PC-3 (cell line): ENCODE results near the gene UBE2U. TPM values are rescaled to one million over a fixed set of nuclear protein-coding genes. Genes with fewer than 3 reads are reported as not detected.

ENCODE experiments used
- ATAC-seq: fragments of 200-7000 bp; cut with Tn5 transposase; 2 replicates; pipeline ENCODE4 v1.9.1; 2020; ENCODE audit warnings: mild to moderate bottlenecking, moderate library complexity
- BruUV-seq: library from RNA; stranded (reverse); fragments of 400-500 nt; replicated peaks from 2 replicates; lab custom pipeline; 2021; lab: Mats Ljungman, UMichigan
- CTCF ChIA-PET: fragments of 300-600 bp; sonication (Branson Sonifier 250); formaldehyde crosslinking; loops from one replicate; lab custom pipeline; 2022; ENCODE audit warnings: antibody characterized with exemption; lab: Charles Lee
- POLR2A ChIA-PET: fragments of 300-600 bp; sonication (Branson Sonifier 250); formaldehyde crosslinking; loops from one replicate; lab custom pipeline; 2022; ENCODE audit warnings: antibody characterized with exemption; ENCODE audit not compliant: unreplicated experiment; lab: Charles Lee
- DNase-seq: peaks from one replicate; pipeline ENCODE4 v3.0.0-alpha.2; 2015
- H2AFZ ChIP-seq: fragments of 300-600 bp; sonication (generic); 2 replicates; pipeline ENCODE4 v1.6.0; 2016; ENCODE audit warnings: antibody characterized with exemption, low read length
- H3F3A ChIP-seq: fragments of 300-600 bp; sonication (generic); one replicate; pipeline ENCODE4 v1.6.0; 2017; ENCODE audit warnings: antibody characterized with exemption, low read length, control low read depth, mild to moderate bottlenecking; ENCODE audit not compliant: unreplicated experiment
- H3K27ac ChIP-seq: fragments of 300-600 bp; sonication (generic); 2 replicates; pipeline ENCODE4 v1.5.1; 2016; ENCODE audit warnings: mild to moderate bottlenecking, low read length
- H3K27me3 ChIP-seq: fragments of 300-600 bp; sonication (generic); 2 replicates; pipeline ENCODE4 v1.6.1; 2016; ENCODE audit warnings: low read length, mixed read lengths
- H3K36me3 ChIP-seq: fragments of 300-600 bp; sonication (generic); 2 replicates; pipeline ENCODE4 v1.6.1; 2016; ENCODE audit warnings: low read depth, mixed run types, low read length, mixed read lengths
- H3K4me1 ChIP-seq: fragments of 300-600 bp; sonication (generic); 2 replicates; pipeline ENCODE4 v1.5.1; 2016; ENCODE audit warnings: low read length; ENCODE audit not compliant: insufficient read depth
- H3K4me2 ChIP-seq: fragments of 300-600 bp; sonication (generic); 2 replicates; pipeline ENCODE4 v1.6.0; 2016; ENCODE audit warnings: low read length
- H3K4me3 ChIP-seq: fragments of 300-600 bp; sonication (generic); 2 replicates; pipeline ENCODE4 v1.5.1; 2016; ENCODE audit warnings: mild to moderate bottlenecking, low read length, mixed read lengths
- H3K79me2 ChIP-seq: fragments of 300-600 bp; sonication (generic); 2 replicates; pipeline ENCODE4 v1.6.1; 2017; ENCODE audit warnings: low read length, mixed read lengths
- H3K9ac ChIP-seq: fragments of 300-600 bp; sonication (generic); 2 replicates; pipeline ENCODE4 v1.6.0; 2016; ENCODE audit warnings: mild to moderate bottlenecking, low read length
- H3K9me2 ChIP-seq: fragments of 300-600 bp; sonication (generic); replicated peaks from 2 replicates; pipeline ENCODE4 v1.6.1; 2016; ENCODE audit warnings: mixed run types, low read length, mixed read lengths
- H3K9me3 ChIP-seq: fragments of 300-600 bp; sonication (generic); 2 replicates; pipeline ENCODE4 v1.6.1; 2016; ENCODE audit warnings: low read length, mixed read lengths
- H4K20me1 ChIP-seq: fragments of 300-600 bp; sonication (generic); 2 replicates; pipeline ENCODE4 v1.6.1; 2016; ENCODE audit warnings: low read length, mixed read lengths
- EZH2 ChIP-seq: fragments of 300-600 bp; sonication (generic); IDR thresholded peaks from one replicate; pipeline ENCODE4 v1.6.1; 2017; ENCODE audit warnings: antibody characterized with exemption, mild to moderate bottlenecking, low read length; ENCODE audit not compliant: unreplicated experiment
- EZH2phosphoT487 ChIP-seq: fragments of 300-600 bp; sonication (generic); IDR thresholded peaks from 2 replicates; pipeline ENCODE4 v1.6.1; 2018; ENCODE audit warnings: mild to moderate bottlenecking, antibody characterized with exemption, low read length, borderline replicate concordance
- intact Hi-C: fragments of 100-400 bp; cut with micrococcal nuclease; formaldehyde crosslinking; loops from 2 replicates; pipeline ENCODE4 v1.9.0; 2023
- total RNA-seq: library from RNA; depleted of rRNA; stranded (reverse); fragments of >200 nt; gene quantifications from 2 replicates; pipeline ENCODE4 v1.2.3, GENCODE V29; 2014
- TF ChIP-seq, protein P1 (sequence below): fragments of 300-600 bp; sonication (generic); conservative IDR thresholded peaks from 2 replicates; pipeline ENCODE4 v1.5.1; 2017; ENCODE audit warnings: antibody characterized with exemption, low read depth, mild to moderate bottlenecking, low read length

UBE2U gene
- total RNA-seq, 1 experiment from 2014 or later, result not detected

DNA sequence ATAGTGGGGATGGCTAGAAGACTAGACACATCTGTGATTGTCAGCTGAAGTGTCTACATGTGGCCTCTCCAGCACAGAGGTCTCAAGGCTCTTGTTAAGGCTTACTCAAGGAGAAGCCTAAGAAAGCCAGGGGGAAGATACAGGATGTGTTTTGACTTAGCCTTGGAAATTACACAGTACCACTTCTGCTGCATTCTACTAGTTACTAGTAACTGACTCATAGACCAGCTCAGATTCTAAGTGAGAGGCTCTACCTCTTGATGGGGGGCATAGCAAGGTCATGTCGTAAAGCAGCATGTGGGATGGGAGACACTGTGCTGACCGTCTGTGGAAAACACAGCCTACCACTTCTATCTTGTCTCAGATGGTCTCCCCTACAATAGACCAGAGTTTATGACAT is 99.5 kb downstream of the UBE2U start:
- no peak overlapping the region for H3K4me2 ChIP-seq
- ATAC-seq (peak; percentile 43; the same call in 1 of the 2 replicates), DNase-seq (peak; percentile 19)
- H3K9me3 ChIP-seq, result no peaks in the 10 kb centered on the region
- no peaks in the 10 kb centered on the region for H3F3A ChIP-seq
- H3K4me1 ChIP-seq, result no peaks in the 10 kb centered on the region
- TF ChIP-seq EZH2phosphoT487 (no peak), EZH2 (no peak)
- TF ChIP-seq, protein P1, sequence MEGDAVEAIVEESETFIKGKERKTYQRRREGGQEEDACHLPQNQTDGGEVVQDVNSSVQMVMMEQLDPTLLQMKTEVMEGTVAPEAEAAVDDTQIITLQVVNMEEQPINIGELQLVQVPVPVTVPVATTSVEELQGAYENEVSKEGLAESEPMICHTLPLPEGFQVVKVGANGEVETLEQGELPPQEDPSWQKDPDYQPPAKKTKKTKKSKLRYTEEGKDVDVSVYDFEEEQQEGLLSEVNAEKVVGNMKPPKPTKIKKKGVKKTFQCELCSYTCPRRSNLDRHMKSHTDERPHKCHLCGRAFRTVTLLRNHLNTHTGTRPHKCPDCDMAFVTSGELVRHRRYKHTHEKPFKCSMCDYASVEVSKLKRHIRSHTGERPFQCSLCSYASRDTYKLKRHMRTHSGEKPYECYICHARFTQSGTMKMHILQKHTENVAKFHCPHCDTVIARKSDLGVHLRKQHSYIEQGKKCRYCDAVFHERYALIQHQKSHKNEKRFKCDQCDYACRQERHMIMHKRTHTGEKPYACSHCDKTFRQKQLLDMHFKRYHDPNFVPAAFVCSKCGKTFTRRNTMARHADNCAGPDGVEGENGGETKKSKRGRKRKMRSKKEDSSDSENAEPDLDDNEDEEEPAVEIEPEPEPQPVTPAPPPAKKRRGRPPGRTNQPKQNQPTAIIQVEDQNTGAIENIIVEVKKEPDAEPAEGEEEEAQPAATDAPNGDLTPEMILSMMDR, result no peak
- no peaks in the 10 kb centered on the region for H3K36me3 ChIP-seq
- H3K9ac ChIP-seq, result no peak overlapping the region
- intact Hi-C loops, result no loop called here
- no peak overlapping the region for H2AFZ ChIP-seq
- H3K27ac ChIP-seq, result no peak overlapping the region
- H3K9me2 ChIP-seq, result no peaks in the 10 kb centered on the region
- CTCF ChIA-PET, result no interaction called here
- POLR2A ChIA-PET, result no interaction called here
- no TSS peak for BruUV-seq
- no peaks in the 10 kb centered on the region for H3K79me2 ChIP-seq
- no peaks in the 10 kb centered on the region for H3K27me3 ChIP-seq
- no peaks in the 10 kb centered on the region for H4K20me1 ChIP-seq
- no peak overlapping the region for H3K4me3 ChIP-seq

DNA sequence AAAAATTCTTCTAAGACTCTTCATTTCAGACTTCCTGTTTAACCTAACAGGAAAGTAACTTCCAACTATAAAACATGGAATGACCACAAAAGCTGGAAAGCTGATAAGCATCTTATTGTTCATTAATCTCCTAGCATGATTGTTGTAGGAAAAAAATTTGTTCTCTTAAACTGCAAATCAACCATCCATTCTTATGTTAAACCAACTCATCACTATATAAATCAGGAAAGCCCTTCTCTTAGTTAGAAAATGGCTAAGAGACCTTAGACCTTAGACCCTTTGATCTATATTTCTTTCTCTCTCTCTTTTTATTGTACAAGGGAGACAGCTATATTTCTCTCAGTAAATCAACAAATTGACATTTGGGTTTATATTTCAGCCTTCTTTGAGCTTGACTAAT is 101.4 kb downstream of the UBE2U start:
- no peaks in the 10 kb centered on the region for H3K36me3 ChIP-seq
- H3K79me2 ChIP-seq, result no peaks in the 10 kb centered on the region
- H3K27me3 ChIP-seq, result no peaks in the 10 kb centered on the region
- no peak overlapping the region for H3K9ac ChIP-seq
- intact Hi-C loops, result no loop called here
- POLR2A ChIA-PET, result no interaction called here
- no peaks in the 10 kb centered on the region for H3K9me2 ChIP-seq
- no peak for DNase-seq
- H2AFZ ChIP-seq, result no peak overlapping the region
- no peak overlapping the region for H3K4me2 ChIP-seq
- H4K20me1 ChIP-seq, result no peaks in the 10 kb centered on the region
- ATAC-seq, result no peak
- CTCF ChIA-PET, result no interaction called here
- H3K9me3 ChIP-seq, result no peaks in the 10 kb centered on the region
- no peaks in the 10 kb centered on the region for H3K4me1 ChIP-seq
- H3K27ac ChIP-seq, result no peak overlapping the region
- H3F3A ChIP-seq, result no peaks in the 10 kb centered on the region
- TF ChIP-seq, protein P1, result no peak
- no peak for TF ChIP-seq EZH2
- no peak overlapping the region for H3K4me3 ChIP-seq
- no TSS peak for BruUV-seq

DNA sequence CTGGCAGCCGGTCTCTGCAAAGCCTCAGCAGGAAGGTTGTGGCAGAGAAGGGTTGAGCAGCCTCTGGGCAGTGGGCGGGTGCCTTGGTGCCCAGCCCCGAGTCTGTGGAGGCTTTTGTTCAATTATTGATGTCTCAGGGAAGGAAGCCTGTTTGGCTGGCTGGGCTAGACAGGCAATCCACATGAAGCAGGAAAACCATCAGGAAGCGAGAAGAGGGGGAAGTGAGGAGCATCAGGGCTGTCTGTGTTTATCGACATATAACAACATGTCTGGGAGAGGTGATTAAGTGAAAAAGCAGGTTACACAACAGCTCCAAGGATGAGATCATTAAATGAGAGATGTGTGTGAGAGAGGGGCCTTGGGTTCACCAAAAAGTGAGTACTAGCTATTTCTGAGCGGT is 105.4 kb downstream of the UBE2U start:
- no TSS peak for BruUV-seq
- Histone ChIP-seq H3K27ac (no peak overlapping the region), H3K4me2 (no peak overlapping the region), H4K20me1 (no peaks in the 10 kb centered on the region), H3K9me3 (no peaks in the 10 kb centered on the region), H3K36me3 (no peaks in the 10 kb centered on the region), H3K9me2 (no peaks in the 10 kb centered on the region), H3K9ac (no peak overlapping the region), H3F3A (no peaks in the 10 kb centered on the region), H3K79me2 (no peaks in the 10 kb centered on the region), H3K4me3 (no peak overlapping the region), H3K27me3 (no peaks in the 10 kb centered on the region), H3K4me1 (no peaks in the 10 kb centered on the region), H2AFZ (no peak overlapping the region)
- no peak for DNase-seq
- ATAC-seq, result no peak
- POLR2A ChIA-PET, result no interaction called here
- intact Hi-C loops, result no loop called here
- TF ChIP-seq EZH2phosphoT487 (no peak), EZH2 (no peak)
- TF ChIP-seq, protein P1, result no peak
- CTCF ChIA-PET, result no interaction called here
